H1 (cell line): ENCODE results near the gene GNAL. TPM values are rescaled to one million over a fixed set of nuclear protein-coding genes. Genes with fewer than 3 reads are reported as not detected.

Experiments used
- CTCF ChIA-PET: fragments of 300-600 bp; sonication (Branson Sonifier 250); formaldehyde crosslinking; loops from one replicate; lab custom pipeline; 2021; ENCODE audit not compliant: partially characterized antibody; lab: Charles Lee
- POLR2A ChIA-PET: fragments of 300-600 bp; sonication (Branson Sonifier 250); formaldehyde crosslinking; loops from one replicate; lab custom pipeline; 2021; ENCODE audit warnings: inconsistent platforms; ENCODE audit not compliant: partially characterized antibody; lab: Charles Lee
- DNase-seq, 2 experiments: peaks; one replicate each; pipeline versions ENCODE4 v3.0.0 to v3.0.0-alpha.2; 2010 to 2022; ENCODE audit warnings: low spot score in 2 of 2, low read depth in 1 of 2, mixed read lengths in 1 of 2
- FAIRE-seq: peaks from 2 replicates; lab custom pipeline; 2011; peaks lifted over from hg19 to GRCh38; lab: Jason Lieb, UNC
- H2AFZ ChIP-seq: 2 replicates; pipeline ENCODE4 v1.8.1; 2012; ENCODE audit warnings: low read length, inconsistent platforms
- H2AK5ac ChIP-seq: 2 replicates; pipeline ENCODE4 v1.6.1; 2013; ENCODE audit warnings: low read depth, low read length
- H2BK120ac ChIP-seq: replicated peaks from 2 replicates; pipeline ENCODE3; 2013; ENCODE audit warnings: low read depth, low read length, inconsistent platforms
- H2BK12ac ChIP-seq: 2 replicates; pipeline ENCODE4 v1.6.1; 2013; ENCODE audit warnings: low read depth, low read length
- H2BK15ac ChIP-seq: 2 replicates; pipeline ENCODE4 v1.6.1; 2013; ENCODE audit warnings: low read length
- H2BK20ac ChIP-seq: 2 replicates; pipeline ENCODE4 v1.6.1; 2013; ENCODE audit warnings: low read length
- H2BK5ac ChIP-seq: 2 replicates; pipeline ENCODE4 v1.6.1; 2013; ENCODE audit warnings: low read depth, low read length
- H3K14ac ChIP-seq: 2 replicates; pipeline ENCODE4 v1.6.1; 2013; ENCODE audit warnings: inconsistent platforms; ENCODE audit not compliant: insufficient read length
- H3K18ac ChIP-seq: 2 replicates; pipeline ENCODE4 v1.6.1; 2013; ENCODE audit warnings: low read length; ENCODE audit errors: extremely low read depth
- H3K23ac ChIP-seq: 2 replicates; pipeline ENCODE4 v1.6.1; 2013; ENCODE audit warnings: inconsistent platforms; ENCODE audit not compliant: insufficient read length
- H3K23me2 ChIP-seq: 2 replicates; pipeline ENCODE4 v1.6.1; 2013; ENCODE audit warnings: low read depth, low read length
- H3K27ac ChIP-seq: 2 replicates; pipeline ENCODE4 v1.6.1; 2011; ENCODE audit warnings: low read depth, low read length, inconsistent platforms
- H3K27me3 ChIP-seq, 4 experiments: replicated peaks in 1 of 4; 1 replicate in 1 of 4; 2 replicates in 3 of 4; pipeline versions ENCODE4 v1.6.1 to v1.8.1; 2011 to 2013; ENCODE audit warnings: low read length in 3 of 4, mild to moderate bottlenecking in 3 of 4, inconsistent platforms in 2 of 4, mixed read lengths in 2 of 4, moderate library complexity in 1 of 4; ENCODE audit not compliant: control insufficient read depth in 3 of 4, insufficient read depth in 3 of 4; ENCODE audit errors: extremely low read depth in 1 of 4
- H3K36me3 ChIP-seq, 4 experiments: 2 replicates each; pipeline versions ENCODE4 v1.6.1 to v1.8.1; 2011 to 2013; ENCODE audit warnings: mild to moderate bottlenecking in 4 of 4, low read length in 3 of 4, moderate library complexity in 2 of 4, control low read depth in 1 of 4, inconsistent platforms in 1 of 4; ENCODE audit not compliant: insufficient read depth in 4 of 4, control insufficient read depth in 2 of 4
- H3K4ac ChIP-seq: replicated peaks from 2 replicates; pipeline ENCODE3; 2013; ENCODE audit warnings: low read length, low read depth, mixed read lengths, inconsistent platforms; ENCODE audit not compliant: insufficient read length
- H3K4me1 ChIP-seq, 4 experiments: replicated peaks in 1 of 4; 1 replicate in 1 of 4; 2 replicates in 3 of 4; pipeline versions ENCODE4 v1.6.1 to v1.8.1; 2011 to 2013; ENCODE audit warnings: low read length in 3 of 4, inconsistent platforms in 2 of 4, mixed read lengths in 1 of 4; ENCODE audit not compliant: insufficient read depth in 4 of 4, control insufficient read depth in 3 of 4
- H3K4me2 ChIP-seq, 2 experiments: 2 replicates each; pipeline versions ENCODE4 v1.6.1 to v1.8.1; 2011 to 2013; ENCODE audit warnings: low read depth in 2 of 2, low read length in 2 of 2, control low read depth in 1 of 2, inconsistent platforms in 1 of 2, mild to moderate bottlenecking in 1 of 2; ENCODE audit not compliant: insufficient read depth in 1 of 2
- H3K4me3 ChIP-seq, 4 experiments: fragments of 200-600, 300-600 bp in 1 of 4; sonication (generic), shearing (Covaris generic), sonication (Bioruptor Twin) in 1 of 4; 2 replicates each; pipeline versions ENCODE4 v1.5.1 to v1.8.1; 2011 to 2016; ENCODE audit warnings: low read length in 4 of 4, low read depth in 3 of 4, control low read depth in 2 of 4, inconsistent platforms in 2 of 4, mild to moderate bottlenecking in 2 of 4, mixed read lengths in 1 of 4, moderate library complexity in 1 of 4; ENCODE audit not compliant: insufficient read depth in 2 of 4; ENCODE audit errors: extremely low read depth in 1 of 4
- H3K56ac ChIP-seq: replicated peaks from 2 replicates; pipeline ENCODE3; 2013; ENCODE audit warnings: low read depth, mild to moderate bottlenecking, mixed read lengths, low read length, inconsistent platforms; ENCODE audit not compliant: insufficient read length
- H3K79me1 ChIP-seq: 2 replicates; pipeline ENCODE4 v1.6.1; 2013; ENCODE audit warnings: low read depth, low read length, control low read depth
- H3K79me2 ChIP-seq, 2 experiments: 2 replicates each; pipeline versions ENCODE4 v1.6.1 to v1.8.1; 2012 to 2013; ENCODE audit warnings: low read length in 2 of 2, mild to moderate bottlenecking in 2 of 2, inconsistent platforms in 1 of 2; ENCODE audit not compliant: insufficient read depth in 2 of 2, control insufficient read depth in 1 of 2
- H3K9ac ChIP-seq, 4 experiments: replicated peaks in 1 of 4; 1 replicate in 1 of 4; 2 replicates in 3 of 4; pipeline versions ENCODE4 v1.6.1 to v1.8.1; 2011 to 2013; ENCODE audit warnings: low read depth in 3 of 4, low read length in 3 of 4, control low read depth in 2 of 4, mild to moderate bottlenecking in 2 of 4, moderate library complexity in 2 of 4, inconsistent platforms in 1 of 4; ENCODE audit errors: extremely low read depth in 1 of 4
- H3K9me3 ChIP-seq, 2 experiments: 2 replicates each; pipeline versions ENCODE4 v1.6.1 to v1.8.1; 2012 to 2013; ENCODE audit warnings: mild to moderate bottlenecking in 2 of 2, moderate library complexity in 2 of 2, control low read depth in 1 of 2, inconsistent platforms in 1 of 2, low read depth in 1 of 2, low read length in 1 of 2, mixed read lengths in 1 of 2; ENCODE audit not compliant: insufficient read depth in 2 of 2
- H4K20me1 ChIP-seq, 2 experiments: replicated peaks in 1 of 2; 2 replicates each; pipeline versions ENCODE3 to v1.8.1; 2011 to 2013; ENCODE audit warnings: inconsistent platforms in 2 of 2, low read length in 2 of 2, mild to moderate bottlenecking in 1 of 2; ENCODE audit not compliant: insufficient read depth in 2 of 2, control insufficient read depth in 1 of 2
- H4K5ac ChIP-seq: 2 replicates; pipeline ENCODE4 v1.6.1; 2013; ENCODE audit warnings: low read length, low read depth, mixed read lengths, inconsistent platforms; ENCODE audit not compliant: insufficient read length
- H4K8ac ChIP-seq: 2 replicates; pipeline ENCODE4 v1.8.0; 2013; ENCODE audit warnings: mild to moderate bottlenecking, moderate library complexity, low read length, inconsistent platforms; ENCODE audit not compliant: insufficient read depth; ENCODE audit errors: extremely low read depth
- H4K91ac ChIP-seq: replicated peaks from 2 replicates; pipeline ENCODE3; 2013; ENCODE audit warnings: low read length, mixed read lengths, inconsistent platforms; ENCODE audit not compliant: insufficient read length
- CREB1 ChIP-seq: IDR thresholded peaks from 2 replicates; pipeline ENCODE4 v1.6.1; 2012; ENCODE audit warnings: inconsistent platforms
- JUND ChIP-seq: IDR thresholded peaks from 2 replicates; pipeline ENCODE4 v1.6.1; 2011; ENCODE audit warnings: mild to moderate bottlenecking, improper control_type of control experiment, low read length
- SIN3A ChIP-seq, 2 experiments: IDR thresholded peaks in 1 of 2; conservative IDR thresholded peaks in 1 of 2; 2 replicates each; pipeline ENCODE4 v1.6.1; 2011 to 2012; ENCODE audit warnings: low read length in 2 of 2, improper control_type of control experiment in 1 of 2, low read depth in 1 of 2, mild to moderate bottlenecking in 1 of 2
- WGBS, 2 experiments: shearing (Covaris generic) in 1 of 2; methylation state at CpG; one replicate each; pipeline versions ENCODE4 v1.1.6 to v1.1.7; 2013 to 2015; ENCODE audit warnings: low lambda C conversion rate in 2 of 2, mixed read lengths in 2 of 2, inconsistent platforms in 1 of 2, low coverage in 1 of 2, missing lambda C conversion rate in 1 of 2; ENCODE audit not compliant: insufficient replicate concordance in 2 of 2, insufficient coverage in 1 of 2, insufficient read length in 1 of 2; ENCODE audit errors: extremely low coverage in 1 of 2, missing lambda C conversion rate in 1 of 2; 5-methylcytosine and 5-hydroxymethylcytosine counted together
- polyA plus RNA-seq, 7 experiments: library from polyadenylated mRNA; depleted of rRNA in 3 of 7; stranded (reverse) in 5 of 7; unstranded in 2 of 7; fragments of >200 nt in 5 of 7; fragments of 200-250 nt in 2 of 7; gene quantifications; 1 replicate in 5 of 7; 2 replicates in 1 of 7; 4 replicates in 1 of 7; pipeline versions ENCODE4 v1.2.1 to v1.2.3, GENCODE V29; 2011 to 2013; ENCODE audit warnings: missing spikeins in 2 of 7, mixed read lengths in 2 of 7
- total RNA-seq: library from RNA; stranded (reverse); fragmentation: NEBNext Ultra II Directional; extraction: Animal tissue kit (Norgen Biotek cat#: 25700); gene quantifications from 2 replicates; pipeline ENCODE4 v1.2.1, GENCODE V29; 2021
- TF ChIP-seq, protein P1 (sequence below): IDR thresholded peaks from 2 replicates; pipeline ENCODE4 v1.6.1; 2012; ENCODE audit warnings: inconsistent platforms
- TF ChIP-seq, protein P2 (sequence below): IDR thresholded peaks from 2 replicates; pipeline ENCODE4 v1.6.1; 2012; ENCODE audit warnings: low read length, inconsistent platforms
- TF ChIP-seq, protein P3 (sequence below): IDR thresholded peaks from 2 replicates; pipeline ENCODE4 v1.6.1; 2011; ENCODE audit warnings: low read length, improper control_type of control experiment

GNAL gene
- total and polyA plus RNA-seq, 2 of the 8 experiments (the other 6 are each of a cell fraction or from before 2014, with no cell fraction given): 13.2 to 18.3 TPM

DNA sequence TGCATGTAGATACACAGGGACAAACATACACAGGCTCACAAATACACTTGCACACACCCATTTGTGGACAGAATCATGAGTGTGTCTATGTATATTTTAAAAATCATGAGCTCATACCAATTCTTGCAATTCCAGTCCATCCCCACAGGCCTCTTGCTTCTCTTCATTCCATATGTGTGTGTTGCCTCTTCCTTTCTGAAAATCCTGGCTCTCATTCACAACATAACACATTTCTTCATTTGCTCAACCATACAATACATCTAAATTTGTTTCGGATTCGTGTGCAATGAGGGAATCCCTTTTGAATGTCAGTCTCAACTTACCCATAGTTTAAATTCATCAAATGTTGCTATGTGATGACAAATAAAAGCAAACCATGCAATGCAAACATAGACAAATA is 51.4 kb downstream of the GNAL start:
- DNase-seq: no peak
- H3K4me2 ChIP-seq: no peak overlapping the region
- H3K56ac ChIP-seq: no peak overlapping the region
- H4K91ac ChIP-seq: no peak overlapping the region
- H3K9ac ChIP-seq: no peak overlapping the region
- H4K5ac ChIP-seq: no peak overlapping the region
- no peak for TF ChIP-seq CREB1
- TF ChIP-seq, protein P1, sequence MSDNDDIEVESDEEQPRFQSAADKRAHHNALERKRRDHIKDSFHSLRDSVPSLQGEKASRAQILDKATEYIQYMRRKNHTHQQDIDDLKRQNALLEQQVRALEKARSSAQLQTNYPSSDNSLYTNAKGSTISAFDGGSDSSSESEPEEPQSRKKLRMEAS: no peak
- no peak for TF ChIP-seq JUND
- TF ChIP-seq, protein P2, sequence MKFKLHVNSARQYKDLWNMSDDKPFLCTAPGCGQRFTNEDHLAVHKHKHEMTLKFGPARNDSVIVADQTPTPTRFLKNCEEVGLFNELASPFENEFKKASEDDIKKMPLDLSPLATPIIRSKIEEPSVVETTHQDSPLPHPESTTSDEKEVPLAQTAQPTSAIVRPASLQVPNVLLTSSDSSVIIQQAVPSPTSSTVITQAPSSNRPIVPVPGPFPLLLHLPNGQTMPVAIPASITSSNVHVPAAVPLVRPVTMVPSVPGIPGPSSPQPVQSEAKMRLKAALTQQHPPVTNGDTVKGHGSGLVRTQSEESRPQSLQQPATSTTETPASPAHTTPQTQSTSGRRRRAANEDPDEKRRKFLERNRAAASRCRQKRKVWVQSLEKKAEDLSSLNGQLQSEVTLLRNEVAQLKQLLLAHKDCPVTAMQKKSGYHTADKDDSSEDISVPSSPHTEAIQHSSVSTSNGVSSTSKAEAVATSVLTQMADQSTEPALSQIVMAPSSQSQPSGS: no peak
- TF ChIP-seq SIN3A (conservative IDR thresholded peaks at IDR 0.05 in 1 of 2, IDR thresholded peaks at IDR 0.05 in 1 of 2; ENCODE audit: low read depth in 1 of 2, low read length in 2 of 2): no peak
- TF ChIP-seq, protein P3, sequence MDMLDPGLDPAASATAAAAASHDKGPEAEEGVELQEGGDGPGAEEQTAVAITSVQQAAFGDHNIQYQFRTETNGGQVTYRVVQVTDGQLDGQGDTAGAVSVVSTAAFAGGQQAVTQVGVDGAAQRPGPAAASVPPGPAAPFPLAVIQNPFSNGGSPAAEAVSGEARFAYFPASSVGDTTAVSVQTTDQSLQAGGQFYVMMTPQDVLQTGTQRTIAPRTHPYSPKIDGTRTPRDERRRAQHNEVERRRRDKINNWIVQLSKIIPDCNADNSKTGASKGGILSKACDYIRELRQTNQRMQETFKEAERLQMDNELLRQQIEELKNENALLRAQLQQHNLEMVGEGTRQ: no peak
- TF ChIP-seq, all 59 proteins: peak for 0
- H3K18ac ChIP-seq: no peak overlapping the region
- no peak overlapping the region for H2AK5ac ChIP-seq
- H3K4ac ChIP-seq: no peak overlapping the region
- H3K79me1 ChIP-seq: no peaks in the 10 kb centered on the region
- no peak overlapping the region for H3K14ac ChIP-seq
- H3K9me3 ChIP-seq: no peaks in the 10 kb centered on the region
- H2BK12ac ChIP-seq: no peak overlapping the region
- H3K23ac ChIP-seq: no peak overlapping the region
- H3K36me3 ChIP-seq: no peaks in the 10 kb centered on the region
- H2BK15ac ChIP-seq: no peak overlapping the region
- H4K20me1 ChIP-seq: no peaks in the 10 kb centered on the region
- 89% methylated on average over 2 of the region's 2 CpGs; no CpG with 5 or more reads in 1 of the 2 experiments for WGBS, 2 experiments
- ChIA-PET POLR2A (no interaction called here), CTCF (interaction anchor here (0.6 to 6.6 kb wide), 23 partner anchors 9 to 258 kb away, joined by 3 to 57 read pairs (median 4); no protein-coding TSS in a partner anchor)
- peaks cover 2 to 7% (median 5%) of the 10 kb centered on the region in 4 experiments; a peak in 5 of 7 replicates for H3K4me1 ChIP-seq
- H2AFZ ChIP-seq: no peak overlapping the region
- no peak overlapping the region for H3K4me3 ChIP-seq
- H2BK5ac ChIP-seq: no peak overlapping the region
- H3K23me2 ChIP-seq: no peaks in the 10 kb centered on the region
- H3K27ac ChIP-seq: no peak overlapping the region
- no peak overlapping the region for H2BK120ac ChIP-seq
- H4K8ac ChIP-seq: no peak overlapping the region
- H3K27me3 ChIP-seq: no peaks in the 10 kb centered on the region
- H2BK20ac ChIP-seq: no peak overlapping the region
- no peak for FAIRE-seq
- H3K79me2 ChIP-seq: no peaks in the 10 kb centered on the region
